HG03039 (cell line): ENCODE results near the gene SENP1.

Experiments used
- ATAC-seq: cut with Tn5 transposase; IDR thresholded peaks from one replicate; pipeline ENCODE4 v1.9.1; 2021; ENCODE audit warnings: mild to moderate bottlenecking, moderate library complexity; ENCODE audit not compliant: unreplicated experiment

Gene SENP1

DNA sequence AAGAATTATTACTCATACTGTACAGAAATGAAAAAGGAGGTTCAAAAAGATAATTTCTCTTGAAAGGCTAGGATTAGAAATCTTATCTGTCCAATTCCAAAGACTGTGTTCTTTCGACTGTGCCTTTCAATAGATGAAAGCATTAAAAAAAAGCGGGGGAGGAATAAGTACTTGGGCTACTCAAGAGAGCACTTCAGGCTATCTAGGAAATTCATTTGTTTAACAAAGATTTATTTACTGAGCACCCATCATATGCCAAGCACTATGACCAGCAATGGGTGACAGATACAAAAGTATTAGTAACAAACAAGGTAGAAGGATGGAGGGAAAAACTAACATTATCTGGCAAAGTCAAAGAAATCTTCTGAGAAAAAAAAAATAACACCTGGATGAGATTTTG lies 37.4 kb downstream of the SENP1 start:
- ATAC-seq: no peak

DNA sequence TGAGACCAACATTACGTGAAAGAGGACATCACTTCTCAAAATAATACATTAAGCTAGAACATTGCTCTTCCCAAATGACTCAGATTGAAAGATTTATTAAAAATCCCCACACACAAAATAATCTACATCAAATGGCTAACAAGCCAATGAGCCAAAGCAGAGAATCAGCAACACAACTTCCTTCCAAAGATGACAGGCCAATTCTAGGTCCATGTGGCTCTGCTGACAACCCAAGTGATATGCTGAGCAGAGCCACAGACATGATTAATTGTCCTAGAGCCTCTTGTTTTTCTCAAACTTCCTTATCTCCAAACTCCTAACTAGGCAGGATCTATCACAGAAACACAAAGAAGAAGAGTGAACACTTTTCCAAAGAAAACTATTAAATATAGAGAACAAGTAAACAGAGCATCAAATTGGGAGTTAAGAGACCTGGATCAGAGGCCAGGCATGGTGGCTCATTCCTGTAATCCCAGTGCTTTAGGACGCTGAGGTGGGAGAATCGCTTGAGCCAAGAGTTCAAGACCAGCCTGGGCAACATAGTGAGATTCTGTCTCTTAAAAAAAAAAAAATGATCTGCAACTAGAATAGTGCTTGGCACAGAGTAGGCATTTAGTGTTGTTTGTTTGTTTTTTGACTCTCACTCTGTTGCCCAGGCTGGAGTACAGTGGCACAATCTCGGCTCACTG lies 38.5 kb downstream of the SENP1 start:
- ATAC-seq: no peak

DNA sequence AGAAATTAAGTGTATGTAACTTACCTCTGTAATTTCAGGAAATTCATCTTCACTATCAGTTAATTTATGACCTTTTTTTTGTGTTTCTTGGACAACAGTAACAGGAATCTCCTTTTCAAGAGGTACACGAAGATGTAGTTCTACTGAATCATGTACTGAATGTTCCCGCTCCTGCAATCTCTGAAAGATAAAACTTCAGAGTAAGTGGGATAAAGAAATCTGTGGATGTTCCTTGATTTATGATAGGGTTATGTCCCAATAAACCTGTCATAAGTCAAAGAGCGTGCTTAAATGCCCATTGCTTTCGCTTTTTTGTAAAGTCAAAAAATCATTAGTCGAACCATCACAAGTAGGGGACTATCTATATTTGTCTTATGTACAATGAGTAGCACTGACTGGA lies 40.8 kb downstream of the SENP1 start:
- no peak for ATAC-seq

GRCh38 chr12:48063530-48063929 lies 42.3 kb downstream of the SENP1 start:
- no peak for ATAC-seq

DNA sequence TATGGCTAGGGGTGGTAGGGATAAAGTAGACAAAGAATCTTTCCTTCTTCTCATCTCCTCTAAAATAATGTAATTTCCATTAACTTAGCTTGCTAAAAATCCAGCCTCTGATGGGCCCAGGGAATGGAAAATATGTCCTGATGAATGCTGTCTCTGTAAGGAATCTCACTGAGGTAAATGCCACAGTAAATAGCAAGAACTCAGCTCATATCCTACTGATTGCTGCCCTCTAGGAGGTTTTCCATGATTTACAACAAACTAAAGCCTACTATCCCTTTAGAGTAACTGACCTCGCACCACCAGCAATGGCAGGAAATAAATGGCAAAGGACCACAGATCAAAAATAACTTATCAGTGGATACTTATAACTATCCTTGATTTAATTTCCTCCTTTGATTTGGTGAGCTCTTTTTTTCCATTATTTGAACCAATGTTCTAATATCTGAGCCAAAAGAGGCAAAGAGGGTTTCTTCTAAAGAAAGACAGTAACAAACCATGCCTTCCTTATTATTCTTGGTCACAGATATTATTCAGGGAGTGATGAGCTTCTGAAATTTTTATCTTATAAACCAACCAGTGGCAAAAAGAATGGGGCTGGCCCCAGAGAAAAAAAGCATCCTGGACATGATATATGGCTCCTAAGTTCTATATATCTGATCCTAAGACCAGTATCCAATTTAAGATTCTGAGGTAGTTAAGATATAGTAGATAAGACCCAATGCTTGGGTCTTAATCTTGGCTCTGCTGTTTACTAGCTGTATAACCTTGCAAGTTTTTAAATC lies 43.8 kb downstream of the SENP1 start:
- no peak for ATAC-seq

DNA sequence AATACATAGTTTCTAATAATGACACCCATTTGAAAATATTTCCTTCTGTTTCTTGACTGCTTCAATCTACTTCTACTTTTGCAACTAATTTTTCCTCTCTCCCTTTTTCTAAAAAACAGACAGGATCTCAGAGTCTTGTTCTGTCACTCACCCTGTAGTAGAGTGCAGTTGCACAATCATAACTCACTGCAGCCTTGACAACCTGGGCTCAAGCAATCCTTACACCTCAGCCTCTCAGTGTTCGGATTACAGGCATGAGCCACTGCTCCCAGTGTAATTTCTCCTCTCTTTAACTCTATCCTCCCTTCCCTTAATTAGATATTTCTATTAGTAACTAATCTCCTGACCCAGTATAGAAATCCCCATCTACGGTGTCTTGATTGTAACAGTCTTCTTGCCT lies 45.4 kb downstream of the SENP1 start:
- ATAC-seq: no peak

DNA sequence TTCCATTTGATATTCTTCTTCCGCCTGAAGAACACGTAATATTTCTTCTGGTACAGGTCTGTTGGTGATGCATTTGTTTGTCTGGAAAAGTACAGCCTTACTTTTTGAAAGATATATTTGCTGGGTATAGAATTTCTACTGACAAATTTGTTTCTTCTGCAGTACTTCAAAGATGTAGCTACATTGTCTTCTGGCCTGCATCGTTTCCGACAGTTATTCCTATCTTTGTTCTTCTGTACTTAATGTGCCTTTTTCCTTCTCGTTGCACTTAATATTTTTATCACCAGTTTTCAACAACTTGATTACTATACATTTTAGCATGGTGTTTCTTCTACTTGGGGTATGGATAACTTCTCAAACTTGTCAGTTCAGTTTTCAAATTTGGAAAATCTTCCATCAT lies 47.1 kb downstream of the SENP1 start:
- ATAC-seq: no peak

DNA sequence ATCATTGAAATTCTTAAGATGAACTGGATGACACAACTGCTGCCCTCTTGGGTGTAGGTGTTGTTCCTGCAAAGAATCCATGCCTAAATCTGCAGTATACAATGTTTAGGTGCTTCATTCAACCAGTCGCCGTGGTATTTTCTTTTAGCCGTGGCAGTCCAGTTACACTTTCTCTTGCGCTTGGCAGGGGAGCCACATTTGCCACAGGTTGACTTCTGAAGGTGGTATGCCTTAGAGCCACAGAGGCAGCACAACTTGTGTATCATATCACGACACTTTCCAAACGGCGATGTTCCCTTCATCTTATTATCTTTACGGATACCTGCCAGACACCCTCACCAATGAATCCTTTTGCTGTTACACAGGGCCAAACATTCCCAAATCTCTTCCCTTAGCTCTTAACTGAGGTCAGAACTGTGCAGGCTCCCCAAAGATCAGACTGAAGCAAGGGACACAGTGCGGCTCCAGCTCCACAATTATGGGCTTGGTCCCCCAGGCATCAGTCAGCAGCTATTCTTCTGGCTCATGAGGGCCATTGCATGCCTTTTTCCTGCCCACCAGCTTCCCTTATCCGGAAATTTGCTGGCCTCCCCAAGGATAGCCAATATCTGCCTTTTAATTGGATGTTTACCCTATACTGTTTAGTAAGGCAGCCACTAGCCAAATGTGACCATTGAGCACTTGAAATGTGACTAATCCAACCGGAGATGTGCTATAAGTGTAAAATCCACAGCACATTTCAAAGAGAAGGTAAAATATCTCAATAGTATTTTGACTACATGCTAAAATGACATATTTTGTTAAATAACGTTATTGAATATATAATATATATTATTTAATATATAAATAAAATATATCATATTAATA lies 50.7 kb downstream of the SENP1 start:
- ATAC-seq: no peak

- no peak for ATAC-seq
These were observed 52.0 kb downstream of the SENP1 start for GRCh38 chr12:48053883-48054282.

GRCh38 chr12:48053122-48053521 lies 52.8 kb downstream of the SENP1 start:
- ATAC-seq: no peak

DNA sequence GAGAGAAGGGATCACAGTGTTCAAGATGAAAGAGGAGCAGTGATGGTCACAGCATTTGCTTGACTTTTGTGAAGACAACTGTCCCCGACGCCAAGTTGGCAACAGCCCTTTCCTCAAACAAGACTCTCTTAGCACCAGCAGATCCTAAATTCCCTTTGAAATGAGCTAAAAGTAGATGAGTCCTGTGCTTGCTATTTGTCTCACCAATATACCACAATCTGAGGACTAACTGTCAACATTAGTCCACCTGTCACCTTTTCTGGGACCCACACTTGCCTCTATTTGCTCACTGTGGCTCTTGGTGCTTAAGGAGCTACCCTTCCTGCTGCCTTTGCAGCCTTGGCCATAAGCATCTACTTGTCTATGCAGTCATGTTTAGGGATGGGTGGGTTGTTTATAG lies 54.2 kb downstream of the SENP1 start:
- no peak for ATAC-seq

GRCh38 chr12:48050174-48050573 lies 55.7 kb downstream of the SENP1 start:
- no peak for ATAC-seq

DNA sequence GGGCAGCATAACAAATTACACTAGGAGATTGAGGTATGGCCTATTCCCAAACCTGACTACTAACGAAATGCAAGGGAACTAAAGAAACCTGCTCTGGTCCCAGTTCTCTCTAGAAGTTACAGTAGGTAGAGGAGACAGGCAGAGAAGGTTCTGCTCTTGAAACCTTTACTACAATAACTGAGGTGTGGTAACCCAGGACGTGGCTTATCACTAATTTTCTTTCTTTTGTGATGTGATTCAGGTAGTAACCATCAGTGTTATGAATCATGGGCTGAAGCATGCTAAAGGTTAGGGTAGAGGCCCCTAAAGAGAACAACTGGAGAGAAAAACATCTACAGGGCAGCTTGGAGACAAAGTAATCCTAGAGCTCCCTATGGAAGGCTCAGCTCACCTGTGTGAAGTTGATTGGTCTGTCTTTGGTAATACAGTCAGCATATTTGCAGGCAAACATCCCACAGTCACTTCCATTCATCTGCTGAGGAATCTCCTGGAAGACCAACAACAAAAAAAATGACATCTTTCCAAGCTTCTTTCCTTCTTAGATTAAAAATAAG lies 59.8 kb downstream of the SENP1 start:
- ATAC-seq: no peak

DNA sequence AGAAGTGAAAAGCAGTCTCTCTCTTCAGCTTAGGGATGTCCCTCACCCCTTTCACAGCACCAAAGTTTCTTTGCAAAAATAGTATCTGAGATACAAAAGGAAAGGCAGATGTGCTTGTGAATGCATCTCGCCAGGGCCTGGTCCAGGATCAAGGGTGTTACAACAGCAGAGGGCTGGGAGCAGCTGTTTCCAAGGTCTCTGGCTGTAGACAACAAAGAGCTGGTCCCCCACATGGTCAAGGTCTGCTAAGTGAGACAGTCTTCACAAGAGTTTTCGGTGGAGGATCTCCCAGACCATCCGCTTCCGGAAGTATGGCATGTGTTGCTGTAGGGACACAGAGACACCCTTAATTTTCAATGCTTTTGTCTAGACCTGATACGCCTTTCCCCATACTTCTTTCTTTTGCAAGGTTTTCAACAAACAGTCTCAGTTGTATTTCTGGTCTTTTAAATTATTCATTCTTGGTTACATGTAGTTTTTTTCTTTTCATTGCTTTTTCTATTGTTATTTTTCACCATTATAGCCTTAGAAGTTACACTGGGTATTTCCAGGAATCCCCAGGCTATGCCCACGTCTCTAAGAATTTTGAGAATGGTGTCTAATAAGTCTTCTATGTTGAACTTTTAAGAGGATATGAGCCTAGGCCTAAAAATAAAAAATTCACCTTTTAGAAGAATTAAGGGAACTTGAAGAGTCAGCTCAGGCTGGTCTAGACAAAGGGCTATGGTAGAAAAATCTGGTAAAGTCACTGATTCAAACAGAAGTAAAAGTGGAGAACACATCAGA lies 60.6 kb downstream of the SENP1 start:
- ATAC-seq: no peak

- no peak for ATAC-seq
These were observed 61.5 kb downstream of the SENP1 start for GRCh38 chr12:48044396-48044795.

DNA sequence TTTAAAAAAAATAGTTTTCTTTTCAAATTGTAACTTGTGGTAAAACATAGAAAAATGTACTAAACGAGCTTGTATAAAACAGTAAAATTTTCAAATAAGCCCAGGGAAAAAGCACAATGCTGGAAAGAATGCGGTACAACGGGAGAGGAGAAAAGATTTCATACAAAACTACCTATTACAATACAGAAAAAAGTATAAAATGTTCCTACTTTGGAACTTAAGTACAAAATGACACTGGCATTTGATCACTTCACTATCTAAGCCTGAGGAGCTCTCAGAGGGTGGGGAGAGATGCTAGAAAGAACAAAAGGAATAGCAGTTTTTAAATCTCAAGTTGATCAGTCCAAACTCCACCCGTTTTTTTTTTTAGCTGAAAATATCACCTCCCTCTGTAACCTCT lies 62.1 kb downstream of the SENP1 start:
- no peak for ATAC-seq

- ATAC-seq: no peak
These were observed 64.1 kb downstream of the SENP1 start for GRCh38 chr12:48041591-48042423.

GRCh38 chr12:48040354-48040753 lies 65.5 kb downstream of the SENP1 start:
- ATAC-seq: no peak

DNA sequence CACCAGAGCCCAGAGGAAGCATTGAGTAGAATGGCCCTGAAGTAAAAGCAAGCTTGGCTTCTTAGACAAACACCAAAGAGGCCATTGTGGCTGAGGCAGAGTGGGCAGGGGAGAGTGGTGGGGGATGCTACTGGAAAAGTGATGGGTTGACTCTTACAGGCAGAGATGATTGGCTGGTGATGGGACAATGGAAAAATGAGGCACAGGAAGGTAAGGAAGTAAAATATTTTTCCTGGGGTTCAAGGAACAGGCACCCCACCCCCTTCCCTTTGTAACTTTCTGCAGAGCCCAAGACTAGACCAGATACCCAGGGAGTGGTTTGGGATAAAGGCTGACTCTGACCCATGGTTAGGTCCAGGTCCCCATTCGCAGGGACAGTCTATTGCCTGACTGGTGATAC lies 66.7 kb downstream of the SENP1 start:
- ATAC-seq: no peak

DNA sequence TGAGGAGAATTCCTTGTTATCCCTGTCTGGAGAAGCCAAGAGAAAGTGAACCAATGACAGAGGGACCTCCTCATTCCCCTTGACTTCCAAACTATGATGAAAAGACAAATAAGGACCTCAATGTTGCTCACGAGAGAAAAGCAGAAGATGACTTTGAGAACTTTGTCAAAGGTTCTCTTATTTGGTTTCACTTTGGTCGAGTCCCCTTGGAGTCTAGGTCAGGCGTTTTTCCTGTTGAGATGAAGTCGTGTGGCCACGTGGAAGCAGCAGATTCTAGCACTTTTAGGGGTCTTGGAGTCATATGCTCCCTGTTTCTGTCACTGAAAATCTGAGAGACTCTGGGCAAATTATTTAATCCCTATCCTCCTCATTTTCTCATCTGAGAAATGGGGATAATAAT lies 67.8 kb downstream of the SENP1 start:
- ATAC-seq: no peak
